GM23338 (cell line): ENCODE data around the gene LMAN1L. TPM values are rescaled to one million over a fixed set of nuclear protein-coding genes. Genes with fewer than 3 reads are reported as not detected.

Experiments
- ATAC-seq: fragments of 200-7000 bp; cut with Tn5 transposase; 3 replicates; pipeline ENCODE4 v1.9.1; 2020
- DNase-seq: peaks from one replicate; pipeline ENCODE4 v3.0.0-alpha.2; 2015; ENCODE audit warnings: low spot score
- H2AFZ ChIP-seq: fragments of 200-600 bp; sonication (generic); 2 replicates; pipeline ENCODE4 v1.8.0; 2016; ENCODE audit warnings: antibody characterized with exemption, mild to moderate bottlenecking, moderate library complexity
- H3F3A ChIP-seq: fragments of 200-600 bp; sonication (generic); replicated peaks from 2 replicates; pipeline ENCODE4 v1.8.0; 2017; ENCODE audit warnings: antibody characterized with exemption, mixed run types, low read depth
- H3K27ac ChIP-seq: fragments of 200-600 bp; sonication (generic); 2 replicates; pipeline ENCODE4 v1.6.1; 2016; ENCODE audit warnings: low read depth
- H3K27me3 ChIP-seq: fragments of 200-600 bp; sonication (generic); 2 replicates; pipeline ENCODE4 v1.8.0; 2016; ENCODE audit warnings: mild to moderate bottlenecking, mixed run types, moderate library complexity; ENCODE audit not compliant: insufficient read depth
- H3K36me3 ChIP-seq: fragments of 200-600 bp; sonication (generic); 2 replicates; pipeline ENCODE4 v1.8.0; 2016; ENCODE audit warnings: mild to moderate bottlenecking; ENCODE audit not compliant: insufficient read depth
- H3K4me1 ChIP-seq: fragments of 200-600 bp; sonication (generic); 2 replicates; pipeline ENCODE4 v1.8.0; 2016; ENCODE audit warnings: mild to moderate bottlenecking, moderate library complexity; ENCODE audit not compliant: insufficient read depth
- H3K4me2 ChIP-seq: fragments of 200-600 bp; sonication (generic); 2 replicates; pipeline ENCODE4 v1.7.1; 2017; ENCODE audit warnings: mixed run types
- H3K4me3 ChIP-seq: fragments of 200-600 bp; sonication (generic); 2 replicates; pipeline ENCODE4 v1.6.1; 2016; ENCODE audit warnings: mixed run types
- H3K79me2 ChIP-seq: fragments of 200-600 bp; sonication (generic); replicated peaks from 2 replicates; pipeline ENCODE4 v1.8.0; 2017; ENCODE audit warnings: mild to moderate bottlenecking; ENCODE audit not compliant: insufficient read depth
- H3K9me2 ChIP-seq: fragments of 200-600 bp; sonication (generic); 2 replicates; pipeline ENCODE4 v1.8.0; 2017; ENCODE audit not compliant: insufficient read depth
- H4K20me1 ChIP-seq: fragments of 200-600 bp; sonication (generic); replicated peaks from 2 replicates; pipeline ENCODE4 v1.8.0; 2017; ENCODE audit warnings: mild to moderate bottlenecking; ENCODE audit not compliant: insufficient read depth
- H3K27ac Mint-ChIP-seq: 2 replicates; pipeline ENCODE4 v1.8.0; 2020; ENCODE audit warnings: inconsistent platforms, mild to moderate bottlenecking, moderate library complexity, mixed read lengths
- H3K27me3 Mint-ChIP-seq: 3 replicates; pipeline ENCODE4 v1.8.0; 2022; ENCODE audit warnings: low read depth, mild to moderate bottlenecking, moderate library complexity, mixed read lengths, inconsistent platforms; ENCODE audit not compliant: insufficient read depth, poor library complexity
- H3K36me3 Mint-ChIP-seq: 3 replicates; pipeline ENCODE4 v1.8.0; 2021; ENCODE audit warnings: low read depth, mild to moderate bottlenecking, inconsistent platforms, moderate library complexity, mixed read lengths
- H3K4me1 Mint-ChIP-seq: 3 replicates; pipeline ENCODE4 v1.8.0; 2020; ENCODE audit warnings: mild to moderate bottlenecking, inconsistent platforms, mixed read lengths
- H3K4me3 Mint-ChIP-seq: 3 replicates; pipeline ENCODE4 v1.8.0; 2021; ENCODE audit warnings: moderate library complexity, mild to moderate bottlenecking, inconsistent platforms, mixed read lengths
- H3K9me3 Mint-ChIP-seq: 3 replicates; pipeline ENCODE4 v1.8.0; 2020; ENCODE audit warnings: moderate library complexity, mild to moderate bottlenecking, inconsistent platforms, mixed read lengths
- CREB1 ChIP-seq: fragments of 250-450 bp; sonication (Bioruptor Pico); IDR thresholded peaks from 2 replicates; pipeline ENCODE4 v1.5.0; 2020; ENCODE audit warnings: low read depth, mild to moderate bottlenecking, moderate library complexity
- CTCF ChIP-seq, 2 experiments: fragments of 200-600 bp in 1 of 2; sonication (generic) in 1 of 2; conservative IDR thresholded peaks; 2 replicates each; pipeline versions ENCODE4 v1.5.1 to v1.6.1; 2016 to 2017; ENCODE audit warnings: antibody characterized with exemption in 2 of 2, low read depth in 2 of 2, mild to moderate bottlenecking in 2 of 2, moderate library complexity in 1 of 2
- ETS1 ChIP-seq: IDR thresholded peaks from 2 replicates; pipeline ENCODE4 v1.6.1; 2016; ENCODE audit warnings: antibody characterized with exemption
- EZH2 ChIP-seq: fragments of 200-600 bp; sonication (generic); IDR thresholded peaks from one replicate; pipeline ENCODE4 v1.8.0; 2017; ENCODE audit warnings: antibody characterized with exemption, mild to moderate bottlenecking, low read depth; ENCODE audit not compliant: unreplicated experiment
- EZH2phosphoT487 ChIP-seq: fragments of 200-600 bp; sonication (generic); IDR thresholded peaks from one replicate; pipeline ENCODE4 v1.8.1; 2018; ENCODE audit warnings: antibody characterized with exemption; ENCODE audit not compliant: unreplicated experiment
- JUNB ChIP-seq: IDR thresholded peaks from one replicate; pipeline ENCODE4 v1.6.1; 2016; ENCODE audit warnings: antibody characterized with exemption; ENCODE audit not compliant: unreplicated experiment
- NANOG ChIP-seq: IDR thresholded peaks from 2 replicates; pipeline ENCODE4 v1.6.1; 2016; ENCODE audit warnings: antibody characterized with exemption, borderline replicate concordance
- POLR2AphosphoS5 ChIP-seq: IDR thresholded peaks from 2 replicates; pipeline ENCODE4 v1.6.1; 2016; ENCODE audit warnings: antibody characterized with exemption, low read depth
- REST ChIP-seq: IDR thresholded peaks from one replicate; pipeline ENCODE4 v1.6.1; 2018; ENCODE audit warnings: antibody characterized with exemption; ENCODE audit not compliant: unreplicated experiment
- STAT1 ChIP-seq: IDR thresholded peaks from one replicate; pipeline ENCODE4 v1.6.1; 2016; ENCODE audit warnings: antibody characterized with exemption; ENCODE audit not compliant: unreplicated experiment
- ZNF114 ChIP-seq: fragments of 250-450 bp; sonication (Bioruptor Pico); IDR thresholded peaks from 2 replicates; pipeline ENCODE4 v1.5.0; 2020; ENCODE audit warnings: mild to moderate bottlenecking, moderate library complexity
- ZNF331 ChIP-seq: fragments of 250-450 bp; sonication (Bioruptor Pico); IDR thresholded peaks from 2 replicates; pipeline ENCODE4 v1.5.0; 2020; ENCODE audit warnings: low read depth, mild to moderate bottlenecking, moderate library complexity
- ZNF462 ChIP-seq: fragments of 250-450 bp; sonication (Bioruptor Pico); IDR thresholded peaks from 2 replicates; pipeline ENCODE4 v1.5.0; 2020; ENCODE audit warnings: mild to moderate bottlenecking, moderate library complexity
- polyA plus RNA-seq: library from polyadenylated mRNA; unstranded; fragments of >200 nt; fragmentation: Nextera tagmentation; extraction: Ambion mirVana; gene quantifications from 2 replicates; pipeline ENCODE4 v1.2.1, GENCODE V29; 2016
- total RNA-seq: library from RNA; depleted of rRNA; stranded (reverse); fragments of >200 nt; shearing (Covaris generic); gene quantifications from 2 replicates; pipeline ENCODE4 v1.2.3, GENCODE V29; 2014

The LMAN1L gene
- total and polyA plus RNA-seq, 2 experiments from 2014 or later, result not detected

- H3K4me3 ChIP-seq, result no peak overlapping the region
- no peaks in the 10 kb centered on the region for H3K9me2 ChIP-seq
- no peak overlapping the region for H3K4me3 Mint-ChIP-seq
- H3K27me3 Mint-ChIP-seq, result peaks cover 1% of the 10 kb centered on the region
- DNase-seq, result no peak
- ATAC-seq, result no peak
- TF ChIP-seq CREB1 (CRISPR knock-in tag) (no peak), ETS1 (no peak), EZH2phosphoT487 (no peak), NANOG (no peak), ZNF462 (CRISPR knock-in tag) (no peak), ZNF114 (CRISPR knock-in tag) (no peak), EZH2 (no peak), ZNF331 (CRISPR knock-in tag) (no peak), STAT1 (no peak), JUNB (no peak), CTCF (conservative IDR thresholded peaks at IDR 0.05; ENCODE audit: low read depth in 2 of 2) (no peak), POLR2AphosphoS5 (no peak), REST (no peak)
- no peaks in the 10 kb centered on the region; the same call in 2 of the 3 replicates for H3K4me1 Mint-ChIP-seq
- H3K4me1 ChIP-seq, result no peaks in the 10 kb centered on the region
- H3F3A ChIP-seq, result no peaks in the 10 kb centered on the region
- no peak overlapping the region for H3K27ac Mint-ChIP-seq
- H3K36me3 Mint-ChIP-seq, result peaks cover 6% of the 10 kb centered on the region; the same call in 1 of the 3 replicates
- H4K20me1 ChIP-seq, result peaks cover 4% of the 10 kb centered on the region; the same call in 1 of the 2 replicates
- H3K9me3 Mint-ChIP-seq, result no peaks in the 10 kb centered on the region
- no peak overlapping the region for H3K27ac ChIP-seq
- peaks cover 22% of the 10 kb centered on the region; the same call in 1 of the 2 replicates for H3K79me2 ChIP-seq
- no peak overlapping the region for H2AFZ ChIP-seq
- H3K4me2 ChIP-seq, result no peak overlapping the region
- H3K36me3 ChIP-seq, result no peaks in the 10 kb centered on the region
- H3K27me3 ChIP-seq, result no peaks in the 10 kb centered on the region
Observed at GRCh38 chr15:74857671-74858368, 45.2 kb downstream of the LMAN1L start.
